ENCODE results near the gene KIF26B.

DNA sequence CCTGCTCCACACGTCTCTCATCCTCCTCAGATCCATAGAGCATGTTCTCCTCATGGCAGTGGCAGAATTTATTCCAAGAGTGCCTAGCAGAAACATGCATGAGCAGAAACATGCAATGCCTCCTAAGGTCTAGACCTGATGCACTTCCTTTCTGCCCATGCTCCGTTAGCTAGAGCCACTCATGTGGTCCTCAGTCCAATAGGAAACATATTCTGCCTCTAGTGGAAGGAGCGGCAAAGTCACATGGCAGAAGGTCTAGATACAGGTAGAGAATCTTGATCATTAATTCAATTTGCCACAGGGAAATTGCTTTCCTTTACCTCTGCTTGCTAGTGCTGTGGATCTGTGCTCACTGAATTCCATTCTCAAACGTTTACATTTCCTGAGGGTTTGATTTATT is 130.4 kb downstream of the KIF26B start:
- TF ChIP-seq, protein P1, sequence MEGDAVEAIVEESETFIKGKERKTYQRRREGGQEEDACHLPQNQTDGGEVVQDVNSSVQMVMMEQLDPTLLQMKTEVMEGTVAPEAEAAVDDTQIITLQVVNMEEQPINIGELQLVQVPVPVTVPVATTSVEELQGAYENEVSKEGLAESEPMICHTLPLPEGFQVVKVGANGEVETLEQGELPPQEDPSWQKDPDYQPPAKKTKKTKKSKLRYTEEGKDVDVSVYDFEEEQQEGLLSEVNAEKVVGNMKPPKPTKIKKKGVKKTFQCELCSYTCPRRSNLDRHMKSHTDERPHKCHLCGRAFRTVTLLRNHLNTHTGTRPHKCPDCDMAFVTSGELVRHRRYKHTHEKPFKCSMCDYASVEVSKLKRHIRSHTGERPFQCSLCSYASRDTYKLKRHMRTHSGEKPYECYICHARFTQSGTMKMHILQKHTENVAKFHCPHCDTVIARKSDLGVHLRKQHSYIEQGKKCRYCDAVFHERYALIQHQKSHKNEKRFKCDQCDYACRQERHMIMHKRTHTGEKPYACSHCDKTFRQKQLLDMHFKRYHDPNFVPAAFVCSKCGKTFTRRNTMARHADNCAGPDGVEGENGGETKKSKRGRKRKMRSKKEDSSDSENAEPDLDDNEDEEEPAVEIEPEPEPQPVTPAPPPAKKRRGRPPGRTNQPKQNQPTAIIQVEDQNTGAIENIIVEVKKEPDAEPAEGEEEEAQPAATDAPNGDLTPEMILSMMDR (IDR thresholded peaks at IDR 0.05): no peak
- no peak for TF ChIP-seq POLR2A (IDR thresholded peaks at IDR 0.05)
